ENCODE results near the gene OR2A12. TPM values are rescaled to one million over a fixed set of nuclear protein-coding genes. Genes with fewer than 3 reads are reported as not detected.
A peak's percentile ranks its signal among the peaks of the same experiment; 100 is the strongest.
"Not testable (repeated sequence)": the region's sequence is repeated elsewhere in the genome, so short reads cannot be mapped to it uniquely, and the experiment has no call there.

The OR2A12 gene, protein sequence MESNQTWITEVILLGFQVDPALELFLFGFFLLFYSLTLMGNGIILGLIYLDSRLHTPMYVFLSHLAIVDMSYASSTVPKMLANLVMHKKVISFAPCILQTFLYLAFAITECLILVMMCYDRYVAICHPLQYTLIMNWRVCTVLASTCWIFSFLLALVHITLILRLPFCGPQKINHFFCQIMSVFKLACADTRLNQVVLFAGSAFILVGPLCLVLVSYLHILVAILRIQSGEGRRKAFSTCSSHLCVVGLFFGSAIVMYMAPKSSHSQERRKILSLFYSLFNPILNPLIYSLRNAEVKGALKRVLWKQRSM
- total RNA-seq (2014; rRNA removed; shearing (Covaris generic)) = not detected in 2 replicates

DNA sequence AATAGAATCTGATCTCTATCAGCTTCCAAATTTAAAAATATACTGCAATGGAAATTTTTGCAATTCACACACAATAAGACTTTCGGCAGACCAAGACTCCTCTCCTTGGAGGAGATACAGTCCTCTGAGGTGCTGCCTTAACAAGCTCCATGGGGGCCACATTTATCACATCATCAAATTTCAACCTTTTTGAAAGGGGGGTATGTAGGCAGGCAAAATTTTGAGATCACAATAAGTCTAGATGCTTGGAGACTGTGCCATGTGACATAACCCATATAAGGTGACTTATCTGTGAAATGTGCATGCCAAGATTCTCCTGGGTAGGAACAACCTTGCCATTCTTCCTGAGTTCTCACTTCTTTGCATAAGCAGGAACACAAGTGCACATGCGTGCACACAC, at the start of gene OR2A12:
Gene OR2A12 (plus strand): TSS at position 301 of the 400 bp plus-strand sequence. CDS start 8,830 bp downstream, outside the sequence.
- DNase-seq (ENCODE audit: low spot score) = no peak

DNA sequence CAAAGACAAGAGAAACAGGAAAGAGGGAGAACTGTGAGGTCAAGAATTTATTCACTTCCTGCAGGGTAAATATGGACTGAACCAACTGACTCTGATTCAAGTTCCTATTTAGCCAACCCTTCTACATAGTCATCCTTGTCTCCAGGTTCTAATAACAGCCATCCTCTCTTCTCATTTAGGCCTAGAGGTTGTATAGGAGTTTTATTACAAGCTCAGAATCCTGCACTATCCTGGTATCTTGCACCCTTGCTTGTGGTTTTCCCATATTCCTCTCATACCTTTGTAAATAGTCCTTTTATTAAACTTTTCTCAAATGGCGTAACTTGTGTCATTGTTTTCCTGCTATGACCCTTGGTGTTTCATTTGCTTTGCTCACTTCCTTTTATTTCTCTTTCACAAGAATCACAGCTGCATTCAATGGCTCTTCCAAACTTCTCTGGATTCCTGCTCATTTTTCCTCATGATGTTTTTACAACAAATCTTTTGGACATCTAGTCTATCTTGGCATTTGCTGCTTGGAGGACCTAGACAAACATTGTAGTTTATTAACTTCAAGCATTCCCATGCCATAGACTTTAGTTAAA, 49.7 kb upstream of the OR2A12 start:
- DNase-seq (ENCODE audit: low spot score) = no peak

DNA sequence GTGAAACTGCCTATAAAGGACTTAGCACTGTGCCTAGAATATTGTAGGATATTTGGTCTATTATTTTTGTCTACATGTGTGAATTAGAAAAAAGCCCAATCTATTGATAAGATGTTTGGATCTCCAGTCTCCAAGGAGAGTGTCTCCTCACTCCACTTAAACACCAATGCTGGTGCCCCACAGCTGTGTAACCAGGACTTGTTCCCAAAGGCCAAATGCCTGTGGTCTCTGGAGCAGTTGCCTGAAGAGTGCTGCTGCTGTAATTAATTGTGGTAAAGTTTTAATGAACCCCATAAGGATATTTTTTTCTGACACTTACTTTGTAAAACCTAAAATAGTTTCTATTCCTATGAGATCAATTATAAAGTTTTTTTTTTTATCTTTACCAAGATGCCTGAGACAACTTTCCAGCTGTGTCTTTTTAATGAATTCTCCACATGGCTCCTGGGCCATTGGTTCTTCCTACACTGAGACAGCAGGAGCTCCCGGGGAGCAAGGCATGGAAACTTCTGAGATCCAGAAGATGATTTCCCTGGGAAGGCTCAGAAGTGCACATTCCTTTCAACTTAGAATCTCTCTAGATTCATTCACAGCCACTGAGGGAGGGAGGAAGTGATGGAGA, 48.6 kb upstream of the OR2A12 start:
- no peak for DNase-seq (ENCODE audit: low spot score)

DNA sequence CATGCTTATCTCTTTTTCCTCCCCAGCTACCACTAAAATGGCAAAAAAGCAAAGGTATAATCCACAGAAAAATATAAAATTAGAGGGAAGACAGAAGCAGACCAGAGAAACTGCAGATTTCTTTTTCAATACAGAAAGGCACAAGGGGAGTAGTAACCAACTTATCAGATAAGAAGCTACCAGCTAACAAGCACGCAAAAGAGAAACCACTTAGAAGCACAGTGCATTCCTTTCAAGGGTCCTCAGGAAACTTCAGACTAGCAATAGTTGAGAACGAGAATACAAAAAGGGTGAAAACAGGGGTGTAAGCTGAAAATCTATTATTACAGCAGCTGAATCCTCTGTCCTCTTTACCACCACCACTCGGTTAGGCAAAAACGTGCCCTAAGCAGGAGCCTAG, 47.2 kb upstream of the OR2A12 start:
- DNase-seq (ENCODE audit: low spot score) = no peak

DNA sequence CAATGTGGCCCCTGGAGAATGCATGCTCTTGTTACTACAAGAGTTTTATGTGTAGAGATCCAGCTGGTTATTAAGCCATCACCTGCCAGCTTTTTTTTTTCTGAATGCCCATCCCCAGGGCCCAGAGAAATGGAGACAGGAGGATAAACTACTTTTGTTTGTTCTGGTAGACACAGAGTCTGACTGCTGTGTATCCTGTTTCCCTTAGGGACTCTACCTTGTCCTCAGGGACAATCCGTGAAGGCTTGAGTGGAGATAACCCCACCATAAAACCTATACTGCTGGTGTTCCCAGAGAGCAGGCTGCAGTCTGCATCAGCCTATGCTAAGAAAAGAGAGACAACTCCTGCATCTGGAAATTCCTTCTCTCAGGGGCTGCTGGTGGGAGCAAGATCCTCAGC, 37.4 kb upstream of the OR2A12 start, which contains the start of gene OR2A5:
Gene OR2A5 (plus strand): TSS at position 301 of the 400 bp plus-strand sequence. CDS start 1,454 bp downstream, outside the sequence.
- DNase-seq (ENCODE audit: low spot score) = no peak

DNA sequence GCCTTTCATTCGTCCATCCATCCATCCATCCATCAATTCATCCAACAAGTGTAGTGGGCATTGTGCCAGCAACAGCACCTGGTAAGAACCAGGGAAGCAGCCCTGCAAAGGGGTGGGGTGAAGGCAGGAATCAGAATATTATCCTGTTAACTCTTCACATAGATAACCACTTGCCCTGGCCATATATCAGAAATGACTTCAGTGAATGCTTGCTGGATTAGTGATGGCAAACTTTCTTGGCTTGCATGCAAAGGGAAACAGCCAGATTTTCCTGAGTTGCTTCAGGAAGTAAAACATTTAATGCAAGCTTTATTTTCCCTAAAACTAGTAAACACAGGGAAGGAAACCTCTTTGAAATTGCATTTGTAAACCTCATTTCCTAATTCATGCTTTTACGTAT, 36.6 kb upstream of the OR2A12 start:
- no peak for DNase-seq (ENCODE audit: low spot score)

DNA sequence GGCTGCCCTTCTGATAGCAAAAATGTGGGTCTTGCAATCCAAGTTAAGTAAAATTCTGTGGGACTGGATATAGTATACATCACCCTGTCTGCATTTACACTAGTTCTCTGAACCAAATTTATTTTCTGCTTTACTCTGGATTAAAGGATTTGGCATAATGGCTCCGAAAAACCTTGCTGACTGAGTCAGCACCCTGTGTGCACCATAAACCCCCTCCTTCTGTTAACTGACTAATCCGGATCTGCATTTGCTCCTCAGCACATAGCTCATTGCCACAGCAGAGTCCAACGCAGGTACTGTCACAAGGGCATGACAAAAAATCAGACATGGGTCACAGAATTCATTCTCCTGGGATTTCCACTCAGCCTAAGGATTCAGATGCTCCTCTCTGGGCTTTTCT, 36.0 kb upstream of the OR2A12 start:
- DNase-seq (ENCODE audit: low spot score) = no peak

DNA sequence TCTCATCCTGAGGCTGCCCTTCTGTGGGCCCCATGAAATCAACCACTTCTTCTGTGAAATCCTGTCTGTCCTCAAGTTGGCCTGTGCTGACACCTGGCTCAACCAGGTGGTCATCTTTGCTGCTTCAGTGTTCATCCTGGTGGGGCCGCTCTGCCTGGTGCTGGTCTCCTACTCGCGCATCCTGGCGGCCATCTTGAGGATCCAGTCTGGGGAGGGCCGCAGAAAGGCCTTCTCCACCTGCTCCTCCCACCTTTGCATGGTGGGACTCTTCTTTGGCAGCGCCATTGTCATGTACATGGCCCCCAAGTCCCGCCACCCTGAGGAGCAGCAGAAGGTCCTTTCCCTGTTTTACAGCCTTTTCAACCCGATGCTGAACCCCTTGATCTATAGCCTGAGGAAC, 35.2 kb upstream of the OR2A12 start:
- DNase-seq (ENCODE audit: low spot score) = not testable (repeated sequence)

DNA sequence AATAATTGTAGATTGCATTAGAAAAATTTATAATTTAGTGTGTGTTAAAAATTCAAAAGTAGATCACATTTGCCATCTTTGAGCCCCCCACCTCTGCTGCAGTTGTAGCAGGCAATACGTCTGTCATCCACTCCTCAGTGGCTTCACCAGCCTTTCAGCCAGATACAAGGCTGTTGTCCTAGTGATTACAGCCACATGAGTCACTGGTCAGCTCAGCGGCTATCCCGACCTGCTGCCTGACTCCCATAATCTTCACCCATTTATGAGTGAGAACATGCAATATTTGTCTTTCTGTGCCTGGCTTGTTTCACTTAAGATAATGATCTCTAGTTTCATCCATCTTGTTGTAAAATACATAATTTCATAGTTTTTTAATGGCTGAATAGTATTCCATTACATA, 28.1 kb upstream of the OR2A12 start:
- DNase-seq (ENCODE audit: low spot score) = peak; percentile 17

DNA sequence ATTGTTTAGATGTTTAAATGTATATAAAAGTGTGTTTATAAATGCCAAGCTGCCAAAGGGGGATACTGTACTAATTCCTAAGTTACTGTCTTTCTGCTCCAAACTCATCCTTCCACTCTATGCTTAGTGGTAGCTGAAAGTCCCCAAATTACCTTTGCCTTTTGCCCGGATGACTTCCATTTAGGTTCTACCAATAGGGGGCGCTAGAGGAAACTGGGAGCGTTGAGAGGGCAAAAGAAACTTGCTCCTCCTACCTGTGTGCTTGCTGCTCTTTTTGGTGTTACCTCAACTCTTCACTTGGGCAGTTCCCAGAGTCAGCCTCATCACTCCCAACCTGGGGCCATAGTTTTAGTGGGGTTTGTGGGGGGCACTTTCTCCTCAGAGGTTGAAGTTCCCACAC, 22.4 kb upstream of the OR2A12 start:
- no peak for DNase-seq (ENCODE audit: low spot score)

DNA sequence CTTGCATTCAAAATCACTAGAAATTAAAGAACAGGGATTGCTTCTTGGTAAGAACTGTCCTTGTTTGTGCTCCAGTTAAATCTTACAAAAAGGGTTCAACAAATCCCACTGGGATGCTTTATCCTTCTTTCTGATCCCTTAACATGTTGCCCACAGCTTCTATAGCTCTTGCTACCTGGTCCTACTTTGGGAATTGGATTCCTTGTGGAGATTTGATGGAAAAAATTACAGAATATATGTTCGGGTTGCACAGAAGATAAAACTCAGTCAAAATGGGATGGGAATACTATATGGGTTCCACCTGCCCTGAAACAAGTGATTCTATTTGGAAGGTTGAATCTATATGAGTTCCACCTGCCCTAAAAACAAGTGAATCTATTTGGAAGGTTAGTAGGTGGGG, 16.6 kb upstream of the OR2A12 start, which contains the start of gene OR2A25:
Gene OR2A25 (plus strand): TSS at position 301 of the 400 bp plus-strand sequence. CDS start 4,409 bp downstream, outside the sequence.
- DNase-seq (ENCODE audit: low spot score) = no peak

DNA sequence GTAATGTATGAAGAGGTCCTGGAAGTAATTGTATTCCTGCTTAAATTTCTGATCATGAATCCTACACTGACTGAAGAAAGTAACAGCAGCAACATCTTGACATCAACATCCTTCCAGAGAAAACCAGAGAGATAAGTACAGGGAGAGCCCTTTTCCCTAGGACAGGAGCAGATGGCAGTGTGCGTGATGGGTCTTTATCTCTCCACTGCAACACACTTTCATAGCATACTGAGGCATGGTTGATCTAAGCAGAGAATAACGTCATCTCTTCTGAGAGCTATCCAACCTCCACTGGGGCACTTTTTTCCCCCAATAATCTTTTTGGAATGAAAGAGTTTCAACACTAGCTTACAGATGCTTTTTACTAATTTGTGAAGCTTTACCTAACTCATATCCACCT, 16.1 kb upstream of the OR2A12 start:
- DNase-seq (ENCODE audit: low spot score) = no peak

DNA sequence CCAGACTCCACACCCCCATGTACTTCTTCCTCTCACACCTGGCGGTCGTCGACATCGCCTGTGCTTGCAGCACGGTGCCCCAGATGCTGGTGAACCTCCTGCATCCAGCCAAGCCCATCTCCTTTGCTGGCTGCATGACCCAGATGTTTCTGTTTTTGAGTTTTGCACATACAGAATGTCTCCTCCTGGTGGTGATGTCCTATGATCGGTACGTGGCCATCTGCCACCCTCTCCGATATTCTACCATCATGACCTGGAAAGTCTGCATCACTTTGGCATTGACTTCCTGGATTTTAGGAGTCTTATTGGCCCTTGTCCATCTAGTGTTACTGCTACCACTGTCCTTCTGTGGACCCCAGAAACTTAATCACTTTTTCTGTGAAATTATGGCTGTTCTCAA, 11.7 kb upstream of the OR2A12 start:
- no peak for DNase-seq (ENCODE audit: low spot score)

DNA sequence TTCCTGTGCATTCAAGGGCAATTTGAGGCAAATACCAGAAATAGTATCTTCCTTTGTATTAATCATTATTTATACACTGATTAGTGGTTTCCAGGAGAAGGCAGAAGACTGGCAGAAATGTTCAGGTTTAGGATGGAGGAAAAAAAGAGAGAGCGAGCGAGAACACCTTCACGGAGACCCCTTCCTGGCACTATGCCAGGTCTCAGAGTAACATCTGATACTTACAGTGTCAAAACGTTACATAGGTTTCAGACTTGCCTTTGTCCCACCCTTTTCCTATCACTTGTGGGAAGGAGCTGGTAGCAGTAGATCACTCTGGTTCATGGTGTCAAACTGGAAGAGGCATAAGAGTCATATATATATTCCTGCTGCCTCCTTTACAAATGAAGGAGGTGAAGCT, 652 bp downstream of the OR2A12 start:
- no peak for DNase-seq (ENCODE audit: low spot score)

DNA sequence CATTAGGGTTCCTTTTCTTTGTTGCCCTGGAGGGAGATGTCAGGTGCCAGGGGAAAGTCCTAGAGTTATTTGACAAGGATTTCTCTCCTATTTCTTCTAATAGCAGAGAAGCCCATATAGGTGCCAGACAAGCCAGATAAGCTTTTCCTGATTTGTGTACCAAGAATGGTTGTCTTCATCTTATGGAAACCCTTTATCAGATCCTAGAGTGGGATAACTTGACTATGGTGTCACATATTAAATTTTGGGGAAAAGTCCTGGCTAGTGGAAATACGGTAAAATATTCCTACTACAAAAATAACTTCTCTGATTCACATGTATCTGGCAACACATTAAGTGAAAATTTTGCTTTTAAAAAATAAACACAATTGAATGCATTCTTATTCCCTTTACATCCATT, 1.2 kb downstream of the OR2A12 start:
- DNase-seq (ENCODE audit: low spot score) = no peak

DNA sequence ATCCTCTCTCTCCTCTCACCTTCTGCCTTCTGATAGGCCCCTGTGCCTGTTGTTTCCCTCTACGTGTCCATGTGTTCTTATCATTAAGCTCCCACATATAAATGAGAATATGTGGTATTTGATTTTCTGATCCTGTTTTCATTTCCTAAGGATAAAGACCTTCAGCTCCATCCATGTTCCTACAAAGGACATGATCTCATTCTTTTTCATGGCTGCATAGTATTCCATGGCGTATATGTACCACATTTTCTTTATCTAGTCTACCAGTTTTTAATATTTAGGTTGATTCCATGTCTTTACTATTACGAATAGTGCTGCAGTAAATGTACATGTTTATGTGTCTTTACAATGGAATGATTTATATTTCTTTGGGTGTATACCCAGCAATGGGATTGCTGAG, 4.6 kb downstream of the OR2A12 start:
- DNase-seq (ENCODE audit: low spot score) = no peak

DNA sequence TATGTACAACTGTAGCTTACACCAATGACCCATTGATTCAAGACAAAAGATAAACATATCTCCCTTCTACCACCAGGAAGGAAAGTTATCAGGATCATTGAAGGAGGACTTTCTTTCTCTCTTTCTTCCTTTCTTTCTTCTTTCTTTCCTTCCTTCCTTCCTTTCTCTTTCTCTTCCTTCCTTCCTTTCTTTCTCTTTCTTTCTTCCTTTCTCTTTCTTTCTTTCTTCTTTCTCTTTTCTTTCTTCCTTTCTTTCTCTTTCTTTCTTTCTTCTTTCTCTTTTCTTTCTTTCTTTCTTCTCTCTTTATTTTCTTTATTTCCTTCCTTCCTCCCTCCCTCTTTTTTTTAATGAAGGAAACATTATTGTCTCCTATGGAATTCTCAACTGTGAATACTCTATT, 12.7 kb downstream of the OR2A12 start:
- DNase-seq (ENCODE audit: low spot score) = no peak

DNA sequence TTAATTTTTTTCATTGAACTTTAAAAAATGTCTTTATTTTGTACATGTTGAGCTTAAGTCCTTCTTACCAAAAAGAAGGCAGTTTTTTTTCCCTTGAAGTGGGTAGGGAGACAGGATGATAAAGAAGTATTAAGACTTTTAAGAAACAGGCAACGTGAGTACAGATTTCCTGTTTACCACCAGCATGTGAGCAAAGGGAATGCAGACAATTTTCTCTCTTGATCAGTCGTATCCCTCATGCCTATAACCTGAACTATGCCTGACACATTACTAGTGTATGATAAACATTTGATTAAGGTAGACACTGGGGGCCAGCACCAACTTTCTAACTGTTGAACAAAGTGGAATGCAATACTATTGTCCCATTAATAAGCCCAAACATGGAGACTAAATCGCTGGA, 14.5 kb downstream of the OR2A12 start:
- DNase-seq (ENCODE audit: low spot score) = no peak

DNA sequence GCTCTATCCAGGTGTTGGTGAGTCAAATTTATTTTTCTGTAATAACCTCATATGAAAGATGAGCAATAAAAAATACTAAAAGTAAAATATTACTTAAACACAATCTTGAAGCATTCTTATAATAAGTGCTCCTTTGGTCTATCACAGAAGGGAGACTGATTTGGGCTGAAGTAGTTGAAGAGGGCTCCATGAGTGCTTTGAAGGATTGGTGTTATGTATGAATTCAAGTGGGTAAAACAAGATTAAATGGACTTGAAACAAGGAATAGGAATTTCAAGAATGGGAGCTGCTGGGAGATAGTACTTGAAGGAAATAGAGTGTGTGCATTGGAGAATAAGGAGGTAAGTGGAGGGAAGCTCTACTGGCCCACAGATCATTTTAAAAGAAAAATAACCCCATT, 16.0 kb downstream of the OR2A12 start:
- DNase-seq (ENCODE audit: low spot score) = no peak

DNA sequence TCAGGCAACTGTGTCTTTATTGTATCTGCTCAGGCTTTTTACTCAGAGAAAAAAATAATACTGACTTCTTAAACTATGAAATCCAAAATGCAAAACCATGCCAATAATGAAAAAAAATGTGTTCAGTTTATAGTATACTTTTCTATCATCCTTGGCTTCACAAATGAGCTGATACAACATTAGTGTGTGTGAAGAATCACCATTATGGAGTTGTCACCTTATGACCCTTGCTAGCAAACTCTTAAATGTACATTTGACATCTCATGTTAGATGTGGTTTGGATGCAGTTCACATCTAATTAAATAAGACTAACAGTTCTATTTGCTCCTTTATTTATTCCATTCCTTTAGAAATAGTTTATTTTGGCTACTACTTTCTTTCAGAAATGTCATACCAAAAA, 19.1 kb downstream of the OR2A12 start:
- no peak for DNase-seq (ENCODE audit: low spot score)

DNA sequence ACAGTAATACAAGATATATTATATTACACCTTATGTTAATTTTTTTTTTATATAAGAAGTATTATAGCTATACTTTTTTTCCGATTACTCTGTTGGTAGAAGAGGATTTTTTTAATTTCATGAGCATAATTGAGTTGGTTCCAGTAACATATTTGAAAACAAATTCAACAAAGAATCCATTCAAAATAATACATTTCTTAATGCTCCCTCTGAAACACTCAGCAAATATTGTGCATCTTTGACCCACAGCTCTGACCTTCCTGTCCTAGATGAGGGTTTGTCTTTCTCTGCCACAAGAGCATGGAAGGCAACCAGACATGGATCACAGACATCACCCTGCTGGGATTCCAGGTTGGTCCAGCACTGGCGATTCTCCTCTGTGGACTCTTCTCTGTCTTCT, 23.2 kb downstream of the OR2A12 start, which contains the start of gene OR2A2:
Gene OR2A2 (plus strand): TSS at position 301 of the 400 bp plus-strand sequence. CDS start 0 bp downstream, at position 301.
- no peak for DNase-seq (ENCODE audit: low spot score)

DNA sequence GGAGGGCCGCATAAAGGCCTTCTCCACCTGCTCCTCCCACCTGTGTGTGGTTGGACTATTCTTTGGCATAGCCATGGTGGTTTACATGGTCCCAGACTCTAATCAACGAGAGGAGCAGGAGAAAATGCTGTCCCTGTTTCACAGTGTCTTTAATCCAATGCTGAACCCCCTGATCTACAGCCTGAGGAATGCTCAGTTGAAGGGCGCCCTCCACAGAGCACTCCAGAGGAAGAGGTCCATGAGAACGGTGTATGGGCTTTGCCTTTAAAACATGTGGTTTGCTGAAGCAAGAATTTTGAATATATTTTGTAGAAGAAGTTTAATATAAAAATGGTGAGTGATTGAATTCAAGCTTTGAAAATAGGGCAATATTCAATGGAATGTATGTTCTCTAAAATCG, 24.2 kb downstream of the OR2A12 start:
- DNase-seq (ENCODE audit: low spot score) = no peak

DNA sequence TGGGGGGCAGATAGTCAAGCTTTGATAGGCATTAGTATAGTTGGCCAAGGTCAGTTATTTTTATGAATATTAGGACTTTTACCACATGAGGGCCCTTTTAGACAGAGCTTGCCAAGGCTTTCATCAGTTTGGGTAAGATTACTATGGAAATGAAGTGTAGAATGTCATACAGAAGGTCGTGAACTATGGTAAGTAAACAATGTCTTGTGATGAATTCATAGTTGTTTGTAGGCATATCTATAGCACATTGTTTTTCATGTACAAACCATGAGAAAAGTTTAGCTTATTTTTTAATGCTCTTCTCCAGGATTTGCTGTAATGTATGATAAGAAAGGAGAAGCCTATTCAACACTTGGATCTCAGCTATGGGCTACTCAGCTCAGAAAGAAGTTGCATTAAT, 27.6 kb downstream of the OR2A12 start:
- no peak for DNase-seq (ENCODE audit: low spot score)
